Hematopoietic multipotent progenitor cell (in vitro differentiated cells): ENCODE data around the gene ZNF598. TPM values are rescaled to one million over a fixed set of nuclear protein-coding genes. Genes with fewer than 3 reads are reported as not detected.

Experiments
- DNase-seq, 3 donors: peaks; one replicate each; pipeline ENCODE4 v3.0.0-alpha.2; 2011 to 2015; ENCODE audit warnings: low read depth in 2 of 3, low spot score in 2 of 3
- total RNA-seq: library from RNA; depleted of rRNA; stranded (reverse); fragments of >200 nt; gene quantifications from one replicate; pipeline ENCODE4 v1.2.3, GENCODE V29; 2012

ZNF598 gene
- total RNA-seq, 1 donor: 34.7 TPM

- DNase-seq: no peak
Observed at GRCh38 chr16:1992704-1993317, 16.8 kb downstream of the ZNF598 start.

- peak; percentile 94 to 97 (median 96) for DNase-seq
Observed at GRCh38 chr16:1991948-1992703, 17.5 kb downstream of the ZNF598 start.

DNA sequence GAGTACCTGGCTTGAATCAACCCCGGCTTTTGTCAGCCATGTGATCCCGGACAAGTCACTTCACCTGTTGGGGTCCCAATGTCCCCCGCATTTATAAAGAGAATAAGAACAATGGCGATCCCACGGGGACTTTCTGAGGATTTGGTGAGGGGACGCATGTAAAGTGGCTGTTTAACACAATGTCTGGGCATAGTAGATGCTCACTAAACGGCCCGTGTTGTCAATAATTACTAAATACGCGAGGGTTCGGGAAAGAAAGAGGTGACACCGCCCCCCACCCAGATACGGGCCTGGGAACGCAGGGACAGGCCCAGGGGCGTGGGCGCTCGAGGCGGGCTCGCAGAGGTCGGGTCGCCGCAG is 18.1 kb downstream of the ZNF598 start:
- DNase-seq: no peak

DNA sequence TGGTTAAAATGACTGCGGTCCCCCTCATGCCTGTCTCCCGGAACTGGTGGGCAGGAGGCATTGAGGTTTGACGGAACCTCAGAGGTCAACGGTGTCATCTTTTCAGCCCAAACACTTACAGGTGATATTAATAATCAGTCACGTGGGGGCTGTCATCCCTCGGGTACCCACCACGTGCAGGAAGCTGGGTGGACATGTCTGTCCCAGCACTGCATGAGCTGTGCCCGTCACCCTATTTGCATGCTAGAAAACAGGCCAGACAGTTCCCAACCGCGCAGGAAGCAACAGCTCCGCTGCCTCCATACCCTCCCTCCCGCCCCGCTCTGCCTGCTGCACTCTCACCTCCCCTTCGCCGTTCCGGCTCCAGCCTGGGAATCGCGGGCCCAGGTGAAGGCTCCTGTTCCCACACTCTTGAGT is 18.5 kb downstream of the ZNF598 start:
- peak in 1 of 3 donors; percentile 32 for DNase-seq

DNA sequence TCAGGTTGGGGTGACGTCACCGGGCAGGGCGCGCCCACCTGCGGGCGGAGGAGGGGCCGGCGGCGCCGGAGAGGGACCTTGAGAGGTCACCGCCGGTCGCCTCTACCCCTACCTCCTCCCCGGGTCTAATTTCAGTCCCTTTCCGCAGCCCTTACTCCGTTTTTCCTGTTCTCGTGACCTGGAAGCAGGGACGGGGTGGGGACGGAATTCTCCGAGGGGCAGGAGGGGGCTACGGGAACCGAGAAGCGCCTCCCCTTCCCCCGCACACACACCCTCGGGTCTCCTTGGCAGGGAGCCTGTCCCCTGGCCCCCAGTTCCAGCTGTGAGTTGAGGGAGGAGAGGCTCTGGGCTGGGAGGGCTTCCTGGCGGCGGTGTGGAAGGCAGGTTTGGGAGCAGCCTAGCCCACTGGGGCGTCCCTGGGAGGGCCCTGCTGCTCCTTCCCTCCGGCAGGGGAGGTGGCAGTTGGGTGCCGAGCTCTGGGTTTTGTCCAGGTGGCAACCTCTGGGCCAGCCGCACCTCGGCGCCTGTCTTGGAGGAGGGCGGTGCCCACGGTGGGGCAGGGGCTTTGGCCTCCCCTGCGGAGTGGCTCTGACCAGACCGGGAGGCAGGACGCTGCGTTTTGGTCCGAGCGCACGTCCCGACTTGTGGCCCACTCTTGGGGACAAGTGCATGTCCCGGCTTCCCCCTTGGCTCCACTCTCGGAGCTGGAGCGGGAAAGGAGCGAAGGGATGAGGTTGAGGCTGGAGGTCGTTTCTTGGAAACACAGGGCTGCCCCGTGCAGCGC is 19.1 kb downstream of the ZNF598 start:
- no peak for DNase-seq

DNA sequence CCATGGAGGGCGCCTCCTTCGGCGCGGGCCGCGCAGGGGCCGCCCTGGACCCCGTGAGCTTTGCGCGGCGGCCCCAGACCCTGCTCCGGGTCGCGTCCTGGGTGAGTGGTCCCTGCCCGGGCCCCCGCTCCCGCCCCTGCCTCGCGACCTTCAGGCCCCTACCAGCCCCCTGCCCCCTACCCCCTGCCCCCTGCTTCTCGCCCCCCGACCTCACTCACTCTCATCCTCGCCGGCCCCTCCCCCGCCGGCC is 19.6 kb downstream of the ZNF598 start:
- no peak for DNase-seq

GRCh38 chr16:1989209-1990100 is 20.2 kb downstream of the ZNF598 start, which contains the start of gene SYNGR3:
SYNGR3 (plus strand) TSS chr16:1989970; CDS start chr16:1990103, 133 bp downstream.
- no peak for DNase-seq

- DNase-seq: no peak
Observed at GRCh38 chr16:1987198-1987597, 22.4 kb downstream of the ZNF598 start.

- DNase-seq: no peak
Observed at GRCh38 chr16:1985466-1986150, 24.0 kb downstream of the ZNF598 start.

- DNase-seq: no peak
Observed at GRCh38 chr16:1984347-1985225, 25.0 kb downstream of the ZNF598 start.

GRCh38 chr16:1983544-1984346 is 25.9 kb downstream of the ZNF598 start, which contains the start of gene GFER:
GFER (plus strand) TSS chr16:1984193; CDS start chr16:1984219, 26 bp downstream.
- peak in 2 of 3 donors; percentile 73 to 80 for DNase-seq

GRCh38 chr16:1982991-1983543 is 26.6 kb downstream of the ZNF598 start:
- no peak for DNase-seq

GRCh38 chr16:1982013-1982433 is 27.6 kb downstream of the ZNF598 start:
- no peak for DNase-seq

GRCh38 chr16:1981398-1981836 is 28.2 kb downstream of the ZNF598 start, which contains the start of gene NOXO1:
NOXO1 (minus strand) TSS chr16:1981469; CDS start chr16:1981179, 290 bp downstream.
- no peak for DNase-seq

- no peak for DNase-seq
Observed at GRCh38 chr16:1980770-1981087, 28.9 kb downstream of the ZNF598 start.

DNA sequence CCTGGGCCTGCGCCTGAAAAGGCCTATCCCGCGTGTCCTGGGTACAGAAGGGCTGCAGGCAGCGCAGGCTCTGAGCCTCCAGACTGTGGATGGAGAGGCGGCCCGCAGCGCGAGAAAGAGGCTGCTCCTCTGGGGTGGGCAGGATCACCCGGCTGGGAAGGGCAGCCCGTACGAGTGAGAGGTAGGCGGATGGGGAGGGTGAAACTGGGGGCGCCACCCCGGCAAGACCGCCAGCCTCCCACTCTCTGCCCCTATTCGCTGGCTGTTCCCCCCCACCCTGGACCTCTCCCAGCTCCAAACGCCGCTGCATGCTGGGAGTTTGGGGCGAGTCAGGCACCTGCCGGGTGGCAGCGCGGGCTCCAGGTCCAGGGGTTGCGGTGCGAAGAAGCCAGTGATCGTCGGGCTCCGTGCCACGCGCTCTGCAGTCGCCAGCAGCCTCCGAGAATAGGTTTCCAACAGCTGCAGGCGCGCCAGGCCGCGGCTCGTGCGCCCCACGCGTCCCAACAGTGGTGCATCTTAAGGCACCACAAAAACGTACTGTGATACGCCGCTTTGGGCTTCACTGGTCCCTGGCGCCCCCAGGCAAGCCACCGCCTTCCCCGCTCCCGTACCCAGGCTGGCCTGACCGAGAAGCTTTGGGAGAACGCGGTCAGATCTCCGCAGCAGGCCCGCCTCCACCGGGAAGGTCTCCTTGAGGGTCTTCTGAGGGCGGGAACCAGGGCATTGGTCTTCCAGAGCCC is 29.4 kb downstream of the ZNF598 start:
- no peak for DNase-seq
